OCI-LY3 (cell line): ENCODE measurements around the gene SCGB3A2.

Experiments
- EZH2phosphoT487 ChIP-seq: fragments of 200-600 bp; shearing (Covaris generic); IDR thresholded peaks from 2 replicates; pipeline ENCODE4 v1.6.1; 2018; ENCODE audit warnings: antibody characterized with exemption, mixed run types, low read depth
- TF ChIP-seq, protein P1 (sequence below): fragments of 200-600, 300-600 bp; sonication (generic); IDR thresholded peaks from 2 replicates; pipeline ENCODE4 v1.5.1; 2014; ENCODE audit warnings: antibody characterized with exemption, low read length, low read depth

DNA sequence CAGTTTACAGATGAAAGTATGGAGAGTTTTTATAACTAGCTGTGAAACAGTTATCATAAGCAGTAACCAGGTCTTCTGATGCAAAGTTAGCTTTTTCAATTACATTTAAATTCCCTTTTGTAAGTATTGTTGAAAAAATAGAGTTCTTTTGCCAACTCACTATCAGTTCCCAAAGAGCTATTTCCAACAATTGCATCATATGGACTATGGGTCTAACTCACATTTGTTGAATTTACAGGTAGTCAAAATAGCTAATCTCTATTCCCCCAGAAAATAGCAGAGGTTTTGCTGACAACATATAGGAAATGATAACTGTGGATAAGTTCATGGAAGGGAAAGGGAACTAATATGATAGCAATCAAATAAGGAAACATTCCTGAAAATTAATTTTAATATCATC is 48.5 kb upstream of the SCGB3A2 start:
- TF ChIP-seq, protein P1, sequence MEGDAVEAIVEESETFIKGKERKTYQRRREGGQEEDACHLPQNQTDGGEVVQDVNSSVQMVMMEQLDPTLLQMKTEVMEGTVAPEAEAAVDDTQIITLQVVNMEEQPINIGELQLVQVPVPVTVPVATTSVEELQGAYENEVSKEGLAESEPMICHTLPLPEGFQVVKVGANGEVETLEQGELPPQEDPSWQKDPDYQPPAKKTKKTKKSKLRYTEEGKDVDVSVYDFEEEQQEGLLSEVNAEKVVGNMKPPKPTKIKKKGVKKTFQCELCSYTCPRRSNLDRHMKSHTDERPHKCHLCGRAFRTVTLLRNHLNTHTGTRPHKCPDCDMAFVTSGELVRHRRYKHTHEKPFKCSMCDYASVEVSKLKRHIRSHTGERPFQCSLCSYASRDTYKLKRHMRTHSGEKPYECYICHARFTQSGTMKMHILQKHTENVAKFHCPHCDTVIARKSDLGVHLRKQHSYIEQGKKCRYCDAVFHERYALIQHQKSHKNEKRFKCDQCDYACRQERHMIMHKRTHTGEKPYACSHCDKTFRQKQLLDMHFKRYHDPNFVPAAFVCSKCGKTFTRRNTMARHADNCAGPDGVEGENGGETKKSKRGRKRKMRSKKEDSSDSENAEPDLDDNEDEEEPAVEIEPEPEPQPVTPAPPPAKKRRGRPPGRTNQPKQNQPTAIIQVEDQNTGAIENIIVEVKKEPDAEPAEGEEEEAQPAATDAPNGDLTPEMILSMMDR: no peak
- TF ChIP-seq EZH2phosphoT487: no peak
